ENCODE results near the gene ARID1B. TPM values are rescaled to one million over a fixed set of nuclear protein-coding genes. Genes with fewer than 3 reads are reported as not detected.

The ARID1B gene
- total RNA-seq, 1 experiment from 2014 or later: 60.3 TPM

- ChIA-PET POLR2A (no interaction called here), CTCF (no interaction called here)
- Mint-ChIP-seq H3K9me3 (no peaks in the 10 kb centered on the region), H3K27ac (no peak overlapping the region), H3K4me1 (peaks cover 55% of the 10 kb centered on the region), H3K27me3 (ENCODE audit: low read depth) (no peaks in the 10 kb centered on the region), H3K4me3 (no peak overlapping the region), H3K36me3 (no peaks in the 10 kb centered on the region)
- TF ChIP-seq ZNF121 (CRISPR knock-in tag; IDR thresholded peaks at IDR 0.05) (no peak), STAT6 (CRISPR knock-in tag; conservative IDR thresholded peaks at IDR 0.05; ENCODE audit: low read depth) (no peak), ATF3 (CRISPR knock-in tag; conservative IDR thresholded peaks at IDR 0.05) (no peak), E2F5 (CRISPR knock-in tag; IDR thresholded peaks at IDR 0.05) (no peak)
- ATAC-seq: no peak
- no peak for DNase-seq (ENCODE audit: low spot score)
These were observed 297.8 kb downstream of the ARID1B start for GRCh38 chr6:157074969-157075368.

- H3K27me3 Mint-ChIP-seq (ENCODE audit: low read depth): no peaks in the 10 kb centered on the region
- no peaks in the 10 kb centered on the region for H3K9me3 Mint-ChIP-seq
- CTCF ChIA-PET: no interaction called here
- 0 out of 2 replicates have a peak overlapping the region, but pooled peaks have one; percentile 5 for H3K27ac Mint-ChIP-seq
- POLR2A ChIA-PET: no interaction called here
- H3K4me3 Mint-ChIP-seq: no peak overlapping the region
- TF ChIP-seq ZNF532 (CRISPR knock-in tag; IDR thresholded peaks at IDR 0.05; ENCODE audit: borderline replicate concordance): no peak
- ATAC-seq (no peak), DNase-seq (ENCODE audit: low spot score) (no peak)
- no peaks in the 10 kb centered on the region for H3K36me3 Mint-ChIP-seq
- peaks cover 57% of the 10 kb centered on the region for H3K4me1 Mint-ChIP-seq
These were observed 298.6 kb downstream of the ARID1B start for GRCh38 chr6:157075549-157076450.

- ChIA-PET POLR2A (no interaction called here), CTCF (no interaction called here)
- Mint-ChIP-seq H3K9me3 (no peaks in the 10 kb centered on the region), H3K36me3 (no peaks in the 10 kb centered on the region), H3K4me1 (peaks cover 56% of the 10 kb centered on the region), H3K27me3 (ENCODE audit: low read depth) (no peaks in the 10 kb centered on the region), H3K27ac (no peak overlapping the region), H3K4me3 (no peak overlapping the region)
- DNase-seq (ENCODE audit: low spot score) (no peak), ATAC-seq (no peak)
- no peak for TF ChIP-seq SP1 (CRISPR knock-in tag; conservative IDR thresholded peaks at IDR 0.05)
- TF ChIP-seq USF1 (CRISPR knock-in tag; IDR thresholded peaks at IDR 0.05): no peak
- no peak for TF ChIP-seq ZBTB21 (CRISPR knock-in tag; IDR thresholded peaks at IDR 0.05; ENCODE audit: borderline replicate concordance)
- TF ChIP-seq ZNF219 (CRISPR knock-in tag; IDR thresholded peaks at IDR 0.05; ENCODE audit: borderline replicate concordance): no peak
- no peak for TF ChIP-seq AFF4 (CRISPR knock-in tag; IDR thresholded peaks at IDR 0.05; ENCODE audit: borderline replicate concordance)
- no peak for TF ChIP-seq CREB1 (CRISPR knock-in tag; IDR thresholded peaks at IDR 0.05)
- no peak for TF ChIP-seq ATF1 (CRISPR knock-in tag; IDR thresholded peaks at IDR 0.05)
- TF ChIP-seq IRF2 (CRISPR knock-in tag; IDR thresholded peaks at IDR 0.05; ENCODE audit: borderline replicate concordance, low read depth): no peak
- TF ChIP-seq ATF3 (CRISPR knock-in tag; conservative IDR thresholded peaks at IDR 0.05): no peak
- no peak for TF ChIP-seq ZNF512 (CRISPR knock-in tag; IDR thresholded peaks at IDR 0.05; ENCODE audit: borderline replicate concordance)
These were observed 299.3 kb downstream of the ARID1B start for GRCh38 chr6:157076451-157076822.
